ENCODE results near the gene RBM19.

RBM19 gene

GRCh38 chr12:113850309-113851056 is 115.6 kb downstream of the RBM19 start:
- no peak for DNase-seq

- DNase-seq, result no peak
Measured at GRCh38 chr12:113847856-113848255, 118.3 kb downstream of the RBM19 start.

GRCh38 chr12:113846883-113847755 is 119.0 kb downstream of the RBM19 start:
- no peak for DNase-seq

GRCh38 chr12:113845900-113846674 is 120.0 kb downstream of the RBM19 start:
- no peak for DNase-seq

GRCh38 chr12:113844495-113845210 is 121.5 kb downstream of the RBM19 start:
- DNase-seq, result no peak

- no peak for DNase-seq
Measured at GRCh38 chr12:113842699-113843098, 123.4 kb downstream of the RBM19 start.

GRCh38 chr12:113841786-113842185 is 124.3 kb downstream of the RBM19 start:
- no peak for DNase-seq

GRCh38 chr12:113840401-113841042 is 125.6 kb downstream of the RBM19 start:
- DNase-seq, result no peak

- DNase-seq, result no peak
Measured at GRCh38 chr12:113838896-113839295, 127.2 kb downstream of the RBM19 start.

- no peak for DNase-seq
Measured at GRCh38 chr12:113837528-113838296, 128.4 kb downstream of the RBM19 start.

- DNase-seq, result no peak
Measured at GRCh38 chr12:113837084-113837483, 129.0 kb downstream of the RBM19 start.

GRCh38 chr12:113835896-113836295 is 130.2 kb downstream of the RBM19 start:
- DNase-seq, result no peak

GRCh38 chr12:113835433-113835832 is 130.7 kb downstream of the RBM19 start:
- no peak for DNase-seq

GRCh38 chr12:113833422-113833821 is 132.7 kb downstream of the RBM19 start:
- no peak for DNase-seq

- DNase-seq, result no peak
Measured at GRCh38 chr12:113831476-113831875, 134.6 kb downstream of the RBM19 start.

- no peak for DNase-seq
Measured at GRCh38 chr12:113831016-113831415, 135.1 kb downstream of the RBM19 start.

- DNase-seq, result no peak
Measured at GRCh38 chr12:113829212-113829611, 136.9 kb downstream of the RBM19 start.

GRCh38 chr12:113827539-113828114 is 138.5 kb downstream of the RBM19 start:
- no peak for DNase-seq

GRCh38 chr12:113826805-113827538 is 139.2 kb downstream of the RBM19 start:
- no peak for DNase-seq

- no peak for DNase-seq
Measured at GRCh38 chr12:113825705-113826104, 140.4 kb downstream of the RBM19 start.

All from NCI-H748 treated with DMSO at 0.1 percent for 48 hours (cell line).